Panc1 (cell line): Measurements from ENCODE around the gene U2SURP. TPM values are rescaled to one million over a fixed set of nuclear protein-coding genes. Genes with fewer than 3 reads are reported as not detected.

ENCODE experiments used
- ATAC-seq: fragments of 200-7000 bp; cut with Tn5 transposase; 2 replicates; pipeline ENCODE4 v1.9.1; 2020; ENCODE audit warnings: mild to moderate bottlenecking, moderate library complexity
- BruUV-seq: library from RNA; stranded (reverse); fragments of 400-500 nt; replicated peaks from 2 replicates; lab custom pipeline; 2021; lab: Mats Ljungman, UMichigan
- CTCF ChIA-PET: fragments of 300-600 bp; sonication (Branson Sonifier 250); formaldehyde crosslinking; loops from one replicate; lab custom pipeline; 2022; ENCODE audit warnings: antibody characterized with exemption; lab: Charles Lee
- POLR2A ChIA-PET: fragments of 300-600 bp; sonication (Branson Sonifier 250); formaldehyde crosslinking; loops from one replicate; lab custom pipeline; 2022; ENCODE audit warnings: antibody characterized with exemption; lab: Charles Lee
- DNase-seq: peaks from one replicate; pipeline ENCODE4 v3.0.0-alpha.2; 2010; ENCODE audit warnings: low read depth, low spot score
- H3K27ac ChIP-seq: 2 replicates; pipeline ENCODE4 v1.5.1; 2011; ENCODE audit warnings: mild to moderate bottlenecking, low read length, inconsistent platforms
- H3K27me3 ChIP-seq: fragments of 200-500 bp; sonication (Bioruptor generic); 2 replicates; pipeline ENCODE4 v1.6.0; 2014; ENCODE audit warnings: low read length, inconsistent platforms; ENCODE audit not compliant: control insufficient read depth, insufficient read depth
- H3K36me3 ChIP-seq: fragments of 200-500 bp; sonication (Bioruptor generic); 2 replicates; pipeline ENCODE4 v1.5.1; 2014; ENCODE audit warnings: inconsistent platforms, mild to moderate bottlenecking, low read length, moderate library complexity; ENCODE audit not compliant: control insufficient read depth, insufficient read depth
- H3K4me1 ChIP-seq: 2 replicates; pipeline ENCODE4 v1.5.1; 2011; ENCODE audit warnings: inconsistent platforms, mild to moderate bottlenecking, low read length, moderate library complexity; ENCODE audit not compliant: control insufficient read depth, insufficient read depth
- H3K4me3 ChIP-seq, 2 experiments: 2 replicates each; pipeline ENCODE4 v1.5.1; 2011 to 2012; ENCODE audit warnings: low read depth in 2 of 2, low read length in 2 of 2, mild to moderate bottlenecking in 2 of 2, inconsistent platforms in 1 of 2, moderate library complexity in 1 of 2
- H3K9me3 ChIP-seq: fragments of 200-500 bp; sonication (Bioruptor generic); 2 replicates; pipeline ENCODE4 v1.5.1; 2014; ENCODE audit warnings: low read depth, mild to moderate bottlenecking, inconsistent platforms, low read length, moderate library complexity; ENCODE audit not compliant: control insufficient read depth, insufficient read depth
- CTCF ChIP-seq: fragments of 450-650 bp; IDR thresholded peaks from 2 replicates; pipeline ENCODE4 v1.5.1; 2017; ENCODE audit warnings: mild to moderate bottlenecking
- POLR2AphosphoS5 ChIP-seq: IDR thresholded peaks from 2 replicates; pipeline ENCODE4 v1.6.1; 2012; ENCODE audit warnings: mild to moderate bottlenecking, low read depth, low read length, moderate library complexity
- REST ChIP-seq, 2 experiments: IDR thresholded peaks; 2 replicates each; pipeline ENCODE4 v1.6.1; 2011 to 2012; ENCODE audit warnings: low read depth in 2 of 2, control low read depth in 1 of 2, low read length in 1 of 2, mild to moderate bottlenecking in 1 of 2, moderate library complexity in 1 of 2; ENCODE audit not compliant: insufficient read depth in 1 of 2
- SIN3A ChIP-seq: IDR thresholded peaks from 2 replicates; pipeline ENCODE4 v1.6.1; 2012; ENCODE audit warnings: low read depth, mild to moderate bottlenecking, low read length, moderate library complexity, borderline replicate concordance; ENCODE audit not compliant: insufficient read depth
- TCF7L2 ChIP-seq: IDR thresholded peaks from 2 replicates; pipeline ENCODE4 v1.6.1; 2011; ENCODE audit warnings: mild to moderate bottlenecking, low read depth, low read length, inconsistent platforms
- in situ Hi-C: cut with HindIII; loops from 2 replicates; pipeline ENCODE4 v1.10.0; 2016; ENCODE audit warnings: low sequenced_read_pairs, low pct_unique_long_range_greater_than_20kb
- intact Hi-C: fragments of 100-400 bp; cut with micrococcal nuclease; formaldehyde crosslinking; loops from one replicate; pipeline ENCODE4 v1.10.0; 2022; ENCODE audit not compliant: unreplicated experiment
- total RNA-seq: library from RNA; stranded (reverse); gene quantifications from one replicate; pipeline ENCODE4 v1.2.1, GENCODE V29; 2021; ENCODE audit not compliant: unreplicated experiment

The U2SURP gene
- total RNA-seq, 1 experiment from 2014 or later: 135 TPM

- DNase-seq: no peak
- CTCF ChIA-PET: interaction anchor here (0.6 kb wide), 2 partner anchors 14 to 171 kb away, joined by 3 to 8 read pairs; no protein-coding TSS in a partner anchor
These were observed 842 bp upstream of the U2SURP start for GRCh38 chr3:143000528-143000927.

GRCh38 chr3:143001034-143001368 lies 369 bp upstream of the U2SURP start:
- ATAC-seq (no peak; the same call in 1 of the 2 replicates), DNase-seq (no peak)
- Histone ChIP-seq H3K9me3 (no peaks in the 10 kb centered on the region), H3K36me3 (peaks cover 7% of the 10 kb centered on the region; the same call in 1 of the 2 replicates), H3K27me3 (no peaks in the 10 kb centered on the region), H3K4me1 (peaks cover 48% of the 10 kb centered on the region), H3K4me3 (peak overlapping the region; percentile 96 to 97), H3K27ac (peak overlapping the region; percentile 99)
- intact Hi-C loops: no loop called here
- POLR2A ChIA-PET: interaction anchor here (0.6 kb wide), 2 partner anchors 11 to 48 kb away, joined by 6 to 7 read pairs; no protein-coding TSS in a partner anchor
- BruUV-seq: TSS peak; percentile 99
- CTCF ChIA-PET: interaction anchor here (0.6 kb wide), 2 partner anchors 15 to 171 kb away, joined by 3 to 8 read pairs; no protein-coding TSS in a partner anchor
- in situ Hi-C loops: no loop called here
- TF ChIP-seq TCF7L2 (no peak), REST (IDR thresholded peaks at IDR 0.05; ENCODE audit: insufficient read depth in 1 of 2, low read depth in 2 of 2, low read length in 1 of 2) (no peak), SIN3A (no peak), CTCF (no peak), POLR2AphosphoS5 (no peak)

More at GRCh38 chr3:143000528-143000927, 842 bp upstream of the U2SURP start:
- H3K36me3 ChIP-seq: peaks cover 7% of the 10 kb centered on the region; the same call in 1 of the 2 replicates
- H3K27me3 ChIP-seq: no peaks in the 10 kb centered on the region
- peaks cover 47% of the 10 kb centered on the region for H3K4me1 ChIP-seq
- POLR2A ChIA-PET: interaction anchor here (0.6 kb wide), 2 partner anchors 11 to 47 kb away, joined by 6 to 7 read pairs; no protein-coding TSS in a partner anchor
- H3K4me3 ChIP-seq: peak overlapping the region; percentile 96 to 97
- ATAC-seq: no peak
- TF ChIP-seq TCF7L2 (no peak), SIN3A (peak; percentile 61; the same call in 1 of the 2 replicates)
- BruUV-seq: no TSS peak
- peak overlapping the region; percentile 99 for H3K27ac ChIP-seq
- H3K9me3 ChIP-seq: no peaks in the 10 kb centered on the region
- intact Hi-C loops: no loop called here
- in situ Hi-C loops: no loop called here

GRCh38 chr3:143002083-143002712 lies 828 bp downstream of the U2SURP start:
- ATAC-seq (peak; percentile 35), DNase-seq (no peak)
- Histone ChIP-seq H3K4me3 (peak overlapping the region; percentile 96 to 97), H3K9me3 (no peaks in the 10 kb centered on the region), H3K27ac (peak overlapping the region; percentile 99), H3K27me3 (no peaks in the 10 kb centered on the region), H3K4me1 (peaks cover 48% of the 10 kb centered on the region), H3K36me3 (peaks cover 7% of the 10 kb centered on the region; the same call in 1 of the 2 replicates)
- ChIA-PET CTCF (no interaction called here), POLR2A (interaction anchor here (0.6 to 0.7 kb wide), 3 partner anchors 17 to 638 kb away, joined by 3 to 10 read pairs (median 4); no protein-coding TSS in a partner anchor)
- in situ Hi-C loops: no loop called here
- intact Hi-C loops: no loop called here
- TF ChIP-seq POLR2AphosphoS5 (0 out of 2 replicates have a peak, but pooled peaks have one; percentile 27), SIN3A (no peak)
- BruUV-seq: no TSS peak
